Fibroblast of pulmonary artery (primary cell): Measurements from ENCODE around the gene DRAP1.

Source experiments
- DNase-seq: peaks from one replicate; pipeline ENCODE4 v3.0.0-alpha.2; 2010; ENCODE audit warnings: low read depth
- H3K4me3 ChIP-seq: replicated peaks from 2 replicates; pipeline ENCODE4 v1.5.1; 2011; ENCODE audit warnings: low read depth, mild to moderate bottlenecking, control low read depth, low read length, moderate library complexity
- CTCF ChIP-seq: IDR thresholded peaks from 2 replicates; pipeline ENCODE4 v1.5.1; 2011; ENCODE audit warnings: mild to moderate bottlenecking, control low read depth, low read length, inconsistent platforms; ENCODE audit errors: missing control alignments

DRAP1 gene

GRCh38 chr11:65965986-65966762 is 46.9 kb downstream of the DRAP1 start:
- no peak overlapping the region for H3K4me3 ChIP-seq
- DNase-seq: no peak
- TF ChIP-seq CTCF: no peak

GRCh38 chr11:65967329-65967934 is 48.2 kb downstream of the DRAP1 start:
- no peak overlapping the region for H3K4me3 ChIP-seq
- DNase-seq: no peak
- TF ChIP-seq CTCF: no peak

- DNase-seq: no peak
- TF ChIP-seq CTCF: no peak
- no peak overlapping the region for H3K4me3 ChIP-seq
Measured at GRCh38 chr11:65968600-65969482, 49.6 kb downstream of the DRAP1 start.
